NCI-H226 (cell line): ENCODE measurements around the gene XKRX.

ENCODE experiments used
- DNase-seq: peaks from one replicate; pipeline ENCODE4 v3.0.0-alpha.2; 2015

XKRX gene

GRCh38 chrX:100928660-100929613, at the start of gene XKRX:
Gene XKRX, minus strand, starts transcription at chrX:100928917. Its CDS starts 613 bp downstream, at chrX:100928304.
- no peak for DNase-seq

- DNase-seq = no peak
These were observed 47.5 kb upstream of the XKRX start for GRCh38 chrX:100976211-100976610.

- peak; percentile 68 for DNase-seq
These were observed 46.5 kb upstream of the XKRX start for GRCh38 chrX:100975212-100975611.

GRCh38 chrX:100973411-100973810, 44.7 kb upstream of the XKRX start:
- peak; percentile 43 for DNase-seq

- DNase-seq = no peak
These were observed 41.2 kb upstream of the XKRX start for GRCh38 chrX:100969936-100970335.

GRCh38 chrX:100969408-100969807, 40.7 kb upstream of the XKRX start, which contains the start of gene ARL13A:
Gene ARL13A, plus strand, starts transcription at chrX:100969708. Its CDS starts 3,982 bp downstream, at chrX:100973690.
- DNase-seq = no peak

GRCh38 chrX:100964362-100964761, 35.6 kb upstream of the XKRX start:
- DNase-seq = no peak

- no peak for DNase-seq
These were observed 34.1 kb upstream of the XKRX start for GRCh38 chrX:100962811-100963210.

- DNase-seq = no peak
These were observed 19.8 kb upstream of the XKRX start for GRCh38 chrX:100948557-100948956.

GRCh38 chrX:100946299-100946927, 17.7 kb upstream of the XKRX start:
- DNase-seq = peak; percentile 9

- no peak for DNase-seq
These were observed 15.9 kb upstream of the XKRX start for GRCh38 chrX:100944601-100945000.

GRCh38 chrX:100939333-100939732, 10.6 kb upstream of the XKRX start:
- no peak for DNase-seq

GRCh38 chrX:100935767-100936166, 7.0 kb upstream of the XKRX start:
- no peak for DNase-seq

GRCh38 chrX:100931925-100932285, 3.2 kb upstream of the XKRX start:
- no peak for DNase-seq

- no peak for DNase-seq
These were observed 2.7 kb upstream of the XKRX start for GRCh38 chrX:100931218-100931924.

- peak; percentile 35 for DNase-seq
These were observed 2.3 kb downstream of the XKRX start for GRCh38 chrX:100926453-100926852.

- no peak for DNase-seq
These were observed 4.3 kb downstream of the XKRX start for GRCh38 chrX:100924375-100924774.

GRCh38 chrX:100915562-100915961, 13.2 kb downstream of the XKRX start:
- no peak for DNase-seq

- peak; percentile 8 for DNase-seq
These were observed 15.6 kb downstream of the XKRX start for GRCh38 chrX:100913111-100913510.

- DNase-seq = peak; percentile 76
These were observed 17.0 kb downstream of the XKRX start for GRCh38 chrX:100911731-100912130.

GRCh38 chrX:100905620-100906019, 23.1 kb downstream of the XKRX start:
- DNase-seq = no peak

GRCh38 chrX:100904433-100904832, 24.3 kb downstream of the XKRX start:
- DNase-seq = no peak

GRCh38 chrX:100895365-100896075, 33.2 kb downstream of the XKRX start:
- DNase-seq = peak; percentile 23
